ENCODE data around the gene RUFY1.
"Not testable (repeated sequence)": the region's sequence is repeated elsewhere in the genome, so short reads cannot be mapped to it uniquely, and the experiment has no call there.

RUFY1 gene

GRCh38 chr5:179550511-179551342, at the start of gene RUFY1:
Gene RUFY1 (plus strand): TSS chr5:179550554. CDS start chr5:179550570, 16 bp downstream.
- Mint-ChIP-seq H3K4me1 (peaks cover 23% of the 10 kb centered on the region), H3K36me3 (ENCODE audit: low read depth) (peaks cover 18% of the 10 kb centered on the region), H3K27ac (peak within 1 kb of the TSS; percentile 94), H3K4me3 (peak within 1 kb of the TSS; percentile 92), H3K27me3 (ENCODE audit: low read depth, poor library complexity) (no peaks in the 10 kb centered on the region), H3K9me3 (peaks cover 3% of the 10 kb centered on the region)
- DNase-seq, result peak; percentile 80
- TF ChIP-seq CTCF (IDR thresholded peaks at IDR 0.05), result no peak

GRCh38 chr5:179501997-179502396, 48.4 kb upstream of the RUFY1 start:
- DNase-seq; H3K4me1 Mint-ChIP-seq; H3K27me3 Mint-ChIP-seq (ENCODE audit: low read depth, poor library complexity); H3K4me3 Mint-ChIP-seq; H3K27ac Mint-ChIP-seq; H3K36me3 Mint-ChIP-seq (ENCODE audit: low read depth): not testable (repeated sequence)
- H3K9me3 Mint-ChIP-seq, result peaks cover 27% of the 10 kb centered on the region

- not testable (repeated sequence) for H3K4me1 Mint-ChIP-seq; H3K27me3 Mint-ChIP-seq (ENCODE audit: low read depth, poor library complexity); DNase-seq; H3K27ac Mint-ChIP-seq; H3K4me3 Mint-ChIP-seq; H3K36me3 Mint-ChIP-seq (ENCODE audit: low read depth)
- peaks cover 27% of the 10 kb centered on the region for H3K9me3 Mint-ChIP-seq
These were observed 47.9 kb upstream of the RUFY1 start for GRCh38 chr5:179502420-179502819.

GRCh38 chr5:179504191-179504590, 46.2 kb upstream of the RUFY1 start:
- DNase-seq, result no peak
- Mint-ChIP-seq H3K4me1 (peaks cover 8% of the 10 kb centered on the region), H3K27me3 (ENCODE audit: low read depth, poor library complexity) (peaks cover 3% of the 10 kb centered on the region), H3K9me3 (peaks cover 25% of the 10 kb centered on the region), H3K4me3 (no peak overlapping the region), H3K36me3 (ENCODE audit: low read depth) (no peaks in the 10 kb centered on the region), H3K27ac (no peak overlapping the region)
- TF ChIP-seq CTCF (IDR thresholded peaks at IDR 0.05), result no peak

GRCh38 chr5:179504600-179505396, 45.6 kb upstream of the RUFY1 start:
- no peak for DNase-seq
- Mint-ChIP-seq H3K27me3 (ENCODE audit: low read depth, poor library complexity) (peaks cover 6% of the 10 kb centered on the region), H3K27ac (no peak overlapping the region), H3K9me3 (peaks cover 19% of the 10 kb centered on the region), H3K4me3 (no peak overlapping the region), H3K36me3 (ENCODE audit: low read depth) (no peaks in the 10 kb centered on the region), H3K4me1 (peaks cover 11% of the 10 kb centered on the region)
- TF ChIP-seq CTCF (IDR thresholded peaks at IDR 0.05), result no peak

- peaks cover 11% of the 10 kb centered on the region for H3K9me3 Mint-ChIP-seq
- no peak overlapping the region for H3K27ac Mint-ChIP-seq
- no peaks in the 10 kb centered on the region for H3K36me3 Mint-ChIP-seq (ENCODE audit: low read depth)
- H3K4me1 Mint-ChIP-seq, result peaks cover 11% of the 10 kb centered on the region
- no peak for DNase-seq
- no peak overlapping the region for H3K4me3 Mint-ChIP-seq
- H3K27me3 Mint-ChIP-seq (ENCODE audit: low read depth, poor library complexity), result peaks cover 10% of the 10 kb centered on the region
- TF ChIP-seq CTCF (IDR thresholded peaks at IDR 0.05), result no peak
These were observed 44.6 kb upstream of the RUFY1 start for GRCh38 chr5:179505636-179506261.

All from nephron progenitor cell (in vitro differentiated cells).